ENCODE data around the gene TIAM2.

Gene TIAM2

GRCh38 chr6:155110721-155111120 is 115.6 kb downstream of the TIAM2 start:
- DNase-seq (no peak), ATAC-seq (ENCODE audit: insufficient read depth, low read depth) (no peak)
- Histone ChIP-seq H2AFZ (ENCODE audit: low read depth, low read length) (no peak overlapping the region), H3K4me1 (ENCODE audit: insufficient read depth, low read length) (no peaks in the 10 kb centered on the region), H3K36me3 (ENCODE audit: insufficient read depth, low read length) (no peaks in the 10 kb centered on the region), H3K4me3 (ENCODE audit: low read depth in 1 of 2, low read length in 2 of 2) (no peak overlapping the region), H3K9me3 (ENCODE audit: insufficient read depth, low read length, severe bottlenecking) (no peaks in the 10 kb centered on the region), H3K27me3 (ENCODE audit: insufficient read depth, low read length, poor library complexity) (peaks cover 4% of the 10 kb centered on the region), H3K4me2 (ENCODE audit: insufficient read depth, low read length) (no peak overlapping the region), H4K20me1 (ENCODE audit: insufficient read depth, low read length) (no peaks in the 10 kb centered on the region), H3K9ac (ENCODE audit: low read depth, low read length) (no peak overlapping the region), H3K79me2 (ENCODE audit: insufficient read depth, low read length) (no peaks in the 10 kb centered on the region), H3K27ac (ENCODE audit: low read length) (no peak overlapping the region)
- TF ChIP-seq EZH2 (IDR thresholded peaks at IDR 0.05; ENCODE audit: borderline replicate concordance, low read depth, low read length, severe bottlenecking) (no peak), CTCF (IDR thresholded peaks at IDR 0.05; ENCODE audit: borderline replicate concordance, extremely low read depth, low read length, poor library complexity, severe bottlenecking) (no peak)

GRCh38 chr6:155112757-155113156 is 117.6 kb downstream of the TIAM2 start:
- TF ChIP-seq CTCF (IDR thresholded peaks at IDR 0.05; ENCODE audit: borderline replicate concordance, extremely low read depth, low read length, poor library complexity, severe bottlenecking) (no peak), EZH2 (IDR thresholded peaks at IDR 0.05; ENCODE audit: borderline replicate concordance, low read depth, low read length, severe bottlenecking) (no peak)
- DNase-seq (no peak), ATAC-seq (ENCODE audit: insufficient read depth, low read depth) (no peak)
- H3K36me3 ChIP-seq (ENCODE audit: insufficient read depth, low read length), result no peaks in the 10 kb centered on the region
- no peaks in the 10 kb centered on the region for H3K4me1 ChIP-seq (ENCODE audit: insufficient read depth, low read length)
- no peak overlapping the region for H3K9ac ChIP-seq (ENCODE audit: low read depth, low read length)
- H3K9me3 ChIP-seq (ENCODE audit: insufficient read depth, low read length, severe bottlenecking), result no peaks in the 10 kb centered on the region
- no peak overlapping the region for H3K4me2 ChIP-seq (ENCODE audit: insufficient read depth, low read length)
- H3K27ac ChIP-seq (ENCODE audit: low read length), result no peak overlapping the region
- no peak overlapping the region for H3K4me3 ChIP-seq (ENCODE audit: low read depth in 1 of 2, low read length in 2 of 2)
- H3K79me2 ChIP-seq (ENCODE audit: insufficient read depth, low read length), result no peaks in the 10 kb centered on the region
- H2AFZ ChIP-seq (ENCODE audit: low read depth, low read length), result no peak overlapping the region
- no peaks in the 10 kb centered on the region for H3K27me3 ChIP-seq (ENCODE audit: insufficient read depth, low read length, poor library complexity)
- no peaks in the 10 kb centered on the region for H4K20me1 ChIP-seq (ENCODE audit: insufficient read depth, low read length)

GRCh38 chr6:155115893-155116570 is 120.9 kb downstream of the TIAM2 start:
- ATAC-seq (ENCODE audit: insufficient read depth, low read depth) (no peak), DNase-seq (no peak)
- no peaks in the 10 kb centered on the region for H3K36me3 ChIP-seq (ENCODE audit: insufficient read depth, low read length)
- no peaks in the 10 kb centered on the region for H3K79me2 ChIP-seq (ENCODE audit: insufficient read depth, low read length)
- H4K20me1 ChIP-seq (ENCODE audit: insufficient read depth, low read length), result no peaks in the 10 kb centered on the region
- no peaks in the 10 kb centered on the region for H3K4me1 ChIP-seq (ENCODE audit: insufficient read depth, low read length)
- H3K27ac ChIP-seq (ENCODE audit: low read length), result no peak overlapping the region
- no peak overlapping the region for H3K4me2 ChIP-seq (ENCODE audit: insufficient read depth, low read length)
- no peak overlapping the region for H3K9ac ChIP-seq (ENCODE audit: low read depth, low read length)
- H3K4me3 ChIP-seq (ENCODE audit: low read depth in 1 of 2, low read length in 2 of 2), result no peak overlapping the region
- TF ChIP-seq EZH2 (IDR thresholded peaks at IDR 0.05; ENCODE audit: borderline replicate concordance, low read depth, low read length, severe bottlenecking), result no peak
- no peak for TF ChIP-seq CTCF (IDR thresholded peaks at IDR 0.05; ENCODE audit: borderline replicate concordance, extremely low read depth, low read length, poor library complexity, severe bottlenecking)
- no peaks in the 10 kb centered on the region for H3K9me3 ChIP-seq (ENCODE audit: insufficient read depth, low read length, severe bottlenecking)
- H3K27me3 ChIP-seq (ENCODE audit: insufficient read depth, low read length, poor library complexity), result no peaks in the 10 kb centered on the region
- no peak overlapping the region for H2AFZ ChIP-seq (ENCODE audit: low read depth, low read length)

Data from DND-41 (cell line).